IMR-90 (cell line): ENCODE data around the gene ETV6. TPM values are rescaled to one million over a fixed set of nuclear protein-coding genes. Genes with fewer than 3 reads are reported as not detected.

Experiments
- ATAC-seq: fragments of 200-7000 bp; cut with Tn5 transposase; 2 replicates; pipeline ENCODE4 v1.9.1; 2020; ENCODE audit warnings: low read depth, mild to moderate bottlenecking, moderate library complexity
- BruUV-seq: library from RNA; stranded (reverse); fragments of 400-500 nt; replicated peaks from 2 replicates; lab custom pipeline; 2021; lab: Mats Ljungman, UMichigan
- CTCF ChIA-PET: fragments of 300-600 bp; formaldehyde crosslinking; extraction: SDS; loops from one replicate; lab custom pipeline; 2021; ENCODE audit warnings: antibody characterized with exemption; lab: Yijun Ruan, JAX
- POLR2A ChIA-PET: fragments of 300-600 bp; sonication (Branson Sonifier 250); formaldehyde crosslinking; loops from one replicate; lab custom pipeline; 2022; ENCODE audit warnings: antibody characterized with exemption; ENCODE audit not compliant: unreplicated experiment; lab: Charles Lee
- DNase-seq: peaks from one replicate; pipeline ENCODE4 v3.0.0; 2013
- H2AFZ ChIP-seq: replicated peaks from 2 replicates; pipeline ENCODE3; 2013; ENCODE audit warnings: low read length, mild to moderate bottlenecking; ENCODE audit not compliant: poor library complexity
- H2AK5ac ChIP-seq: 2 replicates; pipeline ENCODE4 v1.6.1; 2013; ENCODE audit warnings: low read depth, low read length, inconsistent platforms
- H2AK9ac ChIP-seq: replicated peaks from 2 replicates; pipeline ENCODE3; 2013; ENCODE audit warnings: mild to moderate bottlenecking, low read depth, low read length, moderate library complexity; ENCODE audit not compliant: poor library complexity
- H2BK120ac ChIP-seq: 2 replicates; pipeline ENCODE4 v1.6.1; 2013; ENCODE audit warnings: low read depth, low read length, inconsistent platforms
- H2BK15ac ChIP-seq: 3 replicates; pipeline ENCODE4 v1.6.1; 2013; ENCODE audit warnings: low read depth, low read length, inconsistent platforms
- H2BK20ac ChIP-seq: 2 replicates; pipeline ENCODE4 v1.6.1; 2013; ENCODE audit warnings: low read depth, mild to moderate bottlenecking, inconsistent platforms, low read length, moderate library complexity
- H2BK5ac ChIP-seq: 2 replicates; pipeline ENCODE4 v1.6.1; 2013; ENCODE audit warnings: mild to moderate bottlenecking, low read depth, low read length, inconsistent platforms; ENCODE audit not compliant: poor library complexity, severe bottlenecking
- H3K14ac ChIP-seq: replicated peaks from 2 replicates; pipeline ENCODE4 v1.6.1; 2013; ENCODE audit warnings: low read depth, low read length, inconsistent platforms
- H3K18ac ChIP-seq: 2 replicates; pipeline ENCODE4 v1.6.1; 2013; ENCODE audit warnings: low read depth, low read length, control low read depth
- H3K23ac ChIP-seq: 2 replicates; pipeline ENCODE4 v1.6.1; 2013; ENCODE audit warnings: low read depth, low read length, inconsistent platforms
- H3K27ac ChIP-seq: 2 replicates; pipeline ENCODE4 v1.5.1; 2013; ENCODE audit warnings: mild to moderate bottlenecking, control low read depth, low read length; ENCODE audit not compliant: insufficient read depth
- H3K27me3 ChIP-seq: 2 replicates; pipeline ENCODE4 v1.6.1; 2013; ENCODE audit warnings: low read length; ENCODE audit not compliant: control insufficient read depth, insufficient read depth
- H3K36me3 ChIP-seq: 2 replicates; pipeline ENCODE4 v1.6.1; 2013; ENCODE audit warnings: low read length, mixed read lengths; ENCODE audit not compliant: control insufficient read depth, insufficient read depth
- H3K4ac ChIP-seq: 2 replicates; pipeline ENCODE4 v1.6.1; 2013; ENCODE audit warnings: low read depth, low read length, inconsistent platforms
- H3K4me1 ChIP-seq: 2 replicates; pipeline ENCODE4 v1.6.1; 2013; ENCODE audit warnings: low read length, mixed read lengths; ENCODE audit not compliant: control insufficient read depth, insufficient read depth
- H3K4me2 ChIP-seq: 2 replicates; pipeline ENCODE4 v1.6.1; 2013; ENCODE audit warnings: low read depth, mild to moderate bottlenecking, control low read depth, low read length, moderate library complexity
- H3K4me3 ChIP-seq: 2 replicates; pipeline ENCODE4 v1.5.1; 2013; ENCODE audit warnings: low read depth, mild to moderate bottlenecking, control low read depth, low read length, moderate library complexity; ENCODE audit not compliant: insufficient read depth
- H3K56ac ChIP-seq: 2 replicates; pipeline ENCODE4 v1.6.1; 2013; ENCODE audit warnings: low read length, inconsistent platforms; ENCODE audit not compliant: insufficient read depth; ENCODE audit errors: extremely low read depth
- H3K79me1 ChIP-seq, 2 experiments: 2 replicates each; pipeline ENCODE4 v1.6.1; 2013; ENCODE audit warnings: low read length in 2 of 2, inconsistent platforms in 1 of 2, low read depth in 1 of 2
- H3K9ac ChIP-seq: 2 replicates; pipeline ENCODE4 v1.6.1; 2013; ENCODE audit warnings: low read depth, low read length, control low read depth
- H3K9me1 ChIP-seq: 2 replicates; pipeline ENCODE4 v1.6.1; 2013; ENCODE audit warnings: low read length, inconsistent platforms; ENCODE audit not compliant: insufficient read depth
- H3K9me3 ChIP-seq: 2 replicates; pipeline ENCODE4 v1.6.1; 2013; ENCODE audit warnings: low read length; ENCODE audit not compliant: control insufficient read depth, insufficient read depth
- H4K20me1 ChIP-seq: 2 replicates; pipeline ENCODE4 v1.6.1; 2013; ENCODE audit warnings: low read length, inconsistent platforms; ENCODE audit not compliant: insufficient read depth
- H4K5ac ChIP-seq: 2 replicates; pipeline ENCODE4 v1.6.1; 2013; ENCODE audit warnings: mild to moderate bottlenecking, low read depth, low read length, control low read depth
- H4K8ac ChIP-seq, 2 experiments: 2 replicates each; pipeline ENCODE4 v1.6.1; 2013; ENCODE audit warnings: low read depth in 2 of 2, low read length in 2 of 2, control low read depth in 1 of 2, inconsistent platforms in 1 of 2
- H4K91ac ChIP-seq: 2 replicates; pipeline ENCODE4 v1.6.1; 2013; ENCODE audit warnings: low read depth, low read length, inconsistent platforms; ENCODE audit not compliant: insufficient read depth
- BHLHE40 ChIP-seq: fragments of 150-350 bp; IDR thresholded peaks from 2 replicates; pipeline ENCODE4 v1.6.1; 2016; ENCODE audit warnings: mild to moderate bottlenecking, low read depth, low read length
- CEBPB ChIP-seq: IDR thresholded peaks from 2 replicates; pipeline ENCODE4 v1.6.1; 2012; ENCODE audit warnings: low read depth, low read length, improper control_type of control experiment
- CHD1 ChIP-seq: IDR thresholded peaks from 2 replicates; pipeline ENCODE4 v1.6.1; 2012; ENCODE audit warnings: low read depth, low read length, improper control_type of control experiment
- CTCF ChIP-seq: conservative IDR thresholded peaks from 2 replicates; pipeline ENCODE4 v1.5.1; 2012; ENCODE audit warnings: mild to moderate bottlenecking, low read depth, low read length, improper control_type of control experiment
- ELK1 ChIP-seq: fragments of 150-350 bp; IDR thresholded peaks from 2 replicates; pipeline ENCODE4 v1.6.1; 2016; ENCODE audit warnings: low read depth, mild to moderate bottlenecking, low read length, moderate library complexity, borderline replicate concordance
- FOS ChIP-seq: fragments of 150-350 bp; IDR thresholded peaks from 2 replicates; pipeline ENCODE4 v1.6.1; 2016; ENCODE audit warnings: low read depth, low read length
- MAFK ChIP-seq: IDR thresholded peaks from 2 replicates; pipeline ENCODE4 v1.6.1; 2012; ENCODE audit warnings: low read depth, low read length, improper control_type of control experiment
- MAZ ChIP-seq: IDR thresholded peaks from 2 replicates; pipeline ENCODE4 v1.6.1; 2012; ENCODE audit warnings: low read depth, mild to moderate bottlenecking, low read length, improper control_type of control experiment, moderate library complexity, borderline replicate concordance
- MXI1 ChIP-seq: IDR thresholded peaks from 2 replicates; pipeline ENCODE4 v1.6.1; 2012; ENCODE audit warnings: low read depth, mild to moderate bottlenecking, low read length, moderate library complexity, borderline replicate concordance
- NFE2L2 ChIP-seq: fragments of 150-350 bp; IDR thresholded peaks from 2 replicates; pipeline ENCODE4 v1.6.1; 2016; ENCODE audit warnings: low read depth, mild to moderate bottlenecking, low read length
- POLR2A ChIP-seq: IDR thresholded peaks from 2 replicates; pipeline ENCODE4 v1.6.1; 2012; ENCODE audit warnings: mild to moderate bottlenecking, low read depth, low read length
- RAD21 ChIP-seq: IDR thresholded peaks from 2 replicates; pipeline ENCODE4 v1.6.1; 2012; ENCODE audit warnings: low read length, improper control_type of control experiment
- RCOR1 ChIP-seq: IDR thresholded peaks from 2 replicates; pipeline ENCODE4 v1.6.1; 2012; ENCODE audit warnings: mild to moderate bottlenecking, low read length, improper control_type of control experiment; ENCODE audit not compliant: insufficient replicate concordance
- RFX5 ChIP-seq: IDR thresholded peaks from 2 replicates; pipeline ENCODE4 v1.8.0; 2012; ENCODE audit warnings: low read depth, mild to moderate bottlenecking, low read length, moderate library complexity
- SMC3 ChIP-seq: fragments of 150-350 bp; IDR thresholded peaks from 2 replicates; pipeline ENCODE4 v1.6.1; 2016; ENCODE audit warnings: low read depth, mild to moderate bottlenecking, antibody characterized with exemption, low read length, moderate library complexity
- USF2 ChIP-seq: fragments of 150-350 bp; IDR thresholded peaks from 2 replicates; pipeline ENCODE4 v1.6.1; 2017; ENCODE audit warnings: mild to moderate bottlenecking, antibody characterized with exemption, low read length, low read depth
- WGBS, 2 experiments: methylation state at CpG; one replicate each; pipeline versions ENCODE4 v1.1.5 to v1.1.7; 2013; ENCODE audit warnings: missing lambda C conversion rate in 2 of 2; ENCODE audit not compliant: insufficient read length in 1 of 2; ENCODE audit errors: extremely low coverage in 2 of 2; 5-methylcytosine and 5-hydroxymethylcytosine counted together
- dilution Hi-C: fragments of 300-500 bp; cut with HindIII; formaldehyde crosslinking; loops from one replicate; pipeline ENCODE4 v1.14.3; 2018; ENCODE audit warnings: low sequenced_read_pairs; ENCODE audit not compliant: unreplicated experiment
- in situ Hi-C: fragments of 300-500 bp; cut with MboI; formaldehyde crosslinking; loops from 3 replicates; pipeline ENCODE4 v1.14.3; 2019; ENCODE audit warnings: low sequenced_read_pairs, inconsistent platforms, mixed read lengths
- intact Hi-C: fragments of 100-400 bp; cut with micrococcal nuclease; formaldehyde crosslinking; loops from 2 replicates; pipeline ENCODE4 v1.10.0; 2022
- polyA plus RNA-seq, 3 experiments: library from polyadenylated mRNA; depleted of rRNA; stranded (reverse); fragments of >200 nt; gene quantifications; 2 replicates each; pipeline ENCODE4 v1.2.3, GENCODE V29; 2012; ENCODE audit warnings: low replicate concordance in 1 of 3
- total RNA-seq: library from RNA; depleted of rRNA; stranded (reverse); fragments of >200 nt; gene quantifications from 2 replicates; pipeline ENCODE4 v1.2.3, GENCODE V29; 2012

Gene ETV6
- total and polyA plus RNA-seq, 2 of the 4 experiments (the other 2 are of a cell fraction): 8.4 to 9.9 TPM

GRCh38 chr12:11875414-11875935 is 226.0 kb downstream of the ETV6 start:
- H3K4me3 ChIP-seq: no peak overlapping the region
- H2BK120ac ChIP-seq: no peak overlapping the region
- no TSS peak for BruUV-seq
- H3K79me1 ChIP-seq: peaks cover 21 to 67% of the 10 kb centered on the region in 2 experiments
- H3K36me3 ChIP-seq: peaks cover 11% of the 10 kb centered on the region; the same call in 1 of the 2 replicates
- no peak overlapping the region for H4K91ac ChIP-seq
- H3K14ac ChIP-seq: no peak overlapping the region; the same call in 1 of the 2 replicates
- H3K4me2 ChIP-seq: no peak overlapping the region
- in situ Hi-C loops (no loop called here), dilution Hi-C loops (no loop called here), intact Hi-C loops (loop anchor here (5.0 kb wide), 1 partner anchor 293 kb away; no protein-coding TSS in a partner anchor)
- WGBS, 2 experiments: 60% methylated on average over 1 of the region's 3 CpGs; no CpG with 5 or more reads in 1 of the 2 experiments
- no peak overlapping the region; the same call in 1 of the 2 replicates for H3K23ac ChIP-seq
- no peak overlapping the region for H2BK20ac ChIP-seq
- ATAC-seq (no peak), DNase-seq (no peak)
- no peak overlapping the region for H2AK9ac ChIP-seq
- H3K4me1 ChIP-seq: peaks cover 7% of the 10 kb centered on the region
- H4K5ac ChIP-seq: no peak overlapping the region
- peaks cover 10% of the 10 kb centered on the region for H3K9me1 ChIP-seq
- no peak overlapping the region for H3K4ac ChIP-seq
- no peak overlapping the region for H4K8ac ChIP-seq
- H2AK5ac ChIP-seq: no peak overlapping the region
- H3K56ac ChIP-seq: no peak overlapping the region
- no peaks in the 10 kb centered on the region for H3K9me3 ChIP-seq
- ChIA-PET POLR2A (no interaction called here), CTCF (interaction anchor here (1.0 kb wide), 1 partner anchor 16 kb away, joined by 4 read pairs; no protein-coding TSS in a partner anchor)
- H2BK15ac ChIP-seq: no peak overlapping the region
- no peak overlapping the region for H2AFZ ChIP-seq
- TF ChIP-seq RCOR1: no peak
- no peak for TF ChIP-seq USF2
- no peak for TF ChIP-seq FOS
- TF ChIP-seq RFX5: no peak
- TF ChIP-seq MXI1: no peak
- no peak for TF ChIP-seq CEBPB
- TF ChIP-seq CTCF: no peak
- TF ChIP-seq ELK1: no peak
- TF ChIP-seq BHLHE40: no peak
- TF ChIP-seq SMC3: no peak
- no peak for TF ChIP-seq MAZ
- no peak for TF ChIP-seq MAFK
- no peak for TF ChIP-seq CHD1
- TF ChIP-seq POLR2A: no peak
- no peak for TF ChIP-seq RAD21
- TF ChIP-seq NFE2L2: no peak
- peaks cover 4% of the 10 kb centered on the region; the same call in 1 of the 2 replicates for H4K20me1 ChIP-seq
- H3K27me3 ChIP-seq: no peaks in the 10 kb centered on the region
- no peak overlapping the region for H3K9ac ChIP-seq
- no peak overlapping the region for H2BK5ac ChIP-seq
- no peak overlapping the region for H3K18ac ChIP-seq
- no peak overlapping the region for H3K27ac ChIP-seq
